Adipose tissue (tissue), 3 donors: Measurements from ENCODE around the gene PI3. TPM values are rescaled to one million over a fixed set of nuclear protein-coding genes. Genes with fewer than 3 reads are reported as not detected.

Experiments
- H3K27ac ChIP-seq: one replicate; pipeline ENCODE4 v1.5.1; 2013; ENCODE audit warnings: low read depth, low read length
- WGBS, 3 donors: extraction: QIAGEN DNeasy Blood & Tissue Kit; methylation state at CpG; one replicate each; pipeline ENCODE4 v1.1.7; 2013; 5-methylcytosine and 5-hydroxymethylcytosine counted together
- polyA plus RNA-seq, 3 donors: library from polyadenylated mRNA; stranded (reverse); fragments of 200-250 nt; gene quantifications; one replicate each; pipeline ENCODE4 v1.2.3, GENCODE V29; 2013
- donor health status: healthy with polysubstance abuse.
- donor health status: Bipolar disorder and iron deficiency.
- donor health status: healthy.

The PI3 gene
- polyA plus RNA-seq, 3 donors = 0.29 to 10.4 TPM; not detected in 1

GRCh38 chr20:45176526-45177267 lies 2.0 kb downstream of the PI3 start:
- 73 to 79% (median 75%) methylated on average over 4 of the region's 4 CpGs for WGBS, 3 donors
- H3K27ac ChIP-seq = no peak overlapping the region

- 41 to 53% (median 45%) methylated on average over 2 of the region's 2 CpGs for WGBS, 3 donors
- no peak overlapping the region for H3K27ac ChIP-seq
These were observed 4.5 kb downstream of the PI3 start for GRCh38 chr20:45179166-45179565.

GRCh38 chr20:45181639-45182038 lies 6.9 kb downstream of the PI3 start:
- H3K27ac ChIP-seq = no peak overlapping the region
- WGBS, 3 donors = 78 to 92% (median 91%) methylated on average over 2 of the region's 2 CpGs

- 79 to 87% (median 84%) methylated on average over 2 of the region's 2 CpGs for WGBS, 3 donors
- no peak overlapping the region for H3K27ac ChIP-seq
These were observed 8.4 kb downstream of the PI3 start for GRCh38 chr20:45183084-45183483.

- 45 to 70% (median 61%) methylated on average over 2 of the region's 2 CpGs for WGBS, 3 donors
- H3K27ac ChIP-seq = no peak overlapping the region
These were observed 13.0 kb downstream of the PI3 start for GRCh38 chr20:45187693-45188092.

GRCh38 chr20:45189067-45189609 lies 14.4 kb downstream of the PI3 start:
- 56 to 90% (median 87%) methylated on average over 3 of the region's 3 CpGs for WGBS, 3 donors
- H3K27ac ChIP-seq = no peak overlapping the region

- no peak overlapping the region for H3K27ac ChIP-seq
- 86 to 88% (median 88%) methylated on average over 3 of the region's 3 CpGs for WGBS, 3 donors
These were observed 15.2 kb downstream of the PI3 start for GRCh38 chr20:45189861-45190260.

- WGBS, 3 donors = 91 to 96% (median 92%) methylated on average over 3 of the region's 3 CpGs
These were observed 17.2 kb downstream of the PI3 start for GRCh38 chr20:45191926-45192325.

GRCh38 chr20:45193331-45193730 lies 18.6 kb downstream of the PI3 start:
- WGBS, 3 donors = 89 to 92% (median 91%) methylated on average over 2 of the region's 2 CpGs
- no peak overlapping the region for H3K27ac ChIP-seq

More at GRCh38 chr20:45191926-45192325, 17.2 kb downstream of the PI3 start:
- H3K27ac ChIP-seq = no peak overlapping the region

- H3K27ac ChIP-seq = no peak within 1 kb of the TSS
- WGBS, 3 donors = 11 to 29% (median 24%) methylated on average over 1 of the region's 1 CpG
These were observed 32.0 kb downstream of the PI3 start, which contains the start of gene SEMG1 for GRCh38 chr20:45206725-45207124. Gene SEMG1 (plus strand): TSS chr20:45207033. CDS start chr20:45207054, 21 bp downstream.

- 86 to 94% (median 94%) methylated on average over 1 of the region's 1 CpG for WGBS, 3 donors
- H3K27ac ChIP-seq = no peak overlapping the region
These were observed 35.2 kb downstream of the PI3 start for GRCh38 chr20:45209924-45210323.

GRCh38 chr20:45211569-45212474 lies 37.1 kb downstream of the PI3 start:
- no peak overlapping the region for H3K27ac ChIP-seq

GRCh38 chr20:45212836-45213235 lies 38.1 kb downstream of the PI3 start:
- H3K27ac ChIP-seq = no peak overlapping the region
- 87 to 89% (median 89%) methylated on average over 3 of the region's 3 CpGs for WGBS, 3 donors

- 67 to 74% (median 74%) methylated on average over 4 of the region's 4 CpGs for WGBS, 3 donors
- no peak overlapping the region for H3K27ac ChIP-seq
These were observed 43.4 kb downstream of the PI3 start for GRCh38 chr20:45218124-45218523.

- no peak overlapping the region for H3K27ac ChIP-seq
- WGBS, 3 donors = 79 to 84% (median 80%) methylated on average over 2 of the region's 2 CpGs
These were observed 43.9 kb downstream of the PI3 start for GRCh38 chr20:45218636-45219035.

- WGBS, 3 donors = 84 to 92% (median 92%) methylated on average over 4 of the region's 4 CpGs
- no peak within 1 kb of the TSS for H3K27ac ChIP-seq
These were observed 46.4 kb downstream of the PI3 start, which contains the start of gene SEMG2 for GRCh38 chr20:45221076-45221475. Gene SEMG2 (plus strand): TSS chr20:45221373. CDS start chr20:45221390, 17 bp downstream.

- no peak overlapping the region for H3K27ac ChIP-seq
These were observed 48.4 kb downstream of the PI3 start for GRCh38 chr20:45223136-45223535.
